ENCODE data around the gene SPEF1. TPM values are rescaled to one million over a fixed set of nuclear protein-coding genes. Genes with fewer than 3 reads are reported as not detected.

The SPEF1 gene
- total and polyA plus RNA-seq, 2 of the 13 experiments (the other 11 are each of a cell fraction or from before 2014, with no cell fraction given): 0.11 to 0.27 TPM

GRCh38 chr20:3781153-3781910, at the start of gene SPEF1 (continued):
- TF ChIP-seq SNAPC4 (CRISPR knock-in tag; IDR thresholded peaks at IDR 0.05) (0 out of 2 replicates have a peak, but pooled peaks have one; percentile 39), HNRNPH1 (optimal IDR thresholded peaks at IDR 0.05; ENCODE audit: low read depth, low read length) (peak; percentile 55), ZNF333 (CRISPR knock-in tag; IDR thresholded peaks at IDR 0.05; ENCODE audit: borderline replicate concordance) (peak; percentile 59), MEIS2 (CRISPR knock-in tag; IDR thresholded peaks at IDR 0.05) (no peak), ZBTB44 (CRISPR knock-in tag; IDR thresholded peaks at IDR 0.05) (no peak), ZNF343 (CRISPR knock-in tag; IDR thresholded peaks at IDR 0.05) (no peak), TSC22D2 (CRISPR knock-in tag; IDR thresholded peaks at IDR 0.05; ENCODE audit: borderline replicate concordance) (no peak), YEATS2 (CRISPR knock-in tag; IDR thresholded peaks at IDR 0.05; ENCODE audit: borderline replicate concordance) (peak; percentile 45; the same call in 1 of the 2 replicates), ZNF256 (CRISPR knock-in tag; conservative IDR thresholded peaks at IDR 0.05) (no peak), REL (CRISPR knock-in tag; conservative IDR thresholded peaks at IDR 0.05) (no peak), POLR2G (IDR thresholded peaks at IDR 0.05; ENCODE audit: low read depth, low read length) (peak; percentile 70), ASH2L (IDR thresholded peaks at IDR 0.05; ENCODE audit: insufficient read length, low read depth, low read length) (no peak), RCOR2 (CRISPR knock-in tag; IDR thresholded peaks at IDR 0.05) (no peak), MLLT10 (CRISPR knock-in tag; IDR thresholded peaks at IDR 0.05) (no peak), FOXC1 (CRISPR knock-in tag; IDR thresholded peaks at IDR 0.05; ENCODE audit: borderline replicate concordance) (peak; percentile 61; the same call in 1 of the 2 replicates), ZNF598 (CRISPR knock-in tag; IDR thresholded peaks at IDR 0.05; ENCODE audit: borderline replicate concordance) (no peak; the same call in 1 of the 2 replicates), RARA (CRISPR knock-in tag; IDR thresholded peaks at IDR 0.05) (no peak; the same call in 1 of the 2 replicates), REXO4 (CRISPR knock-in tag; IDR thresholded peaks at IDR 0.05; ENCODE audit: borderline replicate concordance) (no peak)
